ENCODE results near the gene UPK1B.
A peak's percentile ranks its signal among the peaks of the same experiment; 100 is the strongest.
"Not testable (repeated sequence)": the region's sequence is repeated elsewhere in the genome, so short reads cannot be mapped to it uniquely, and the experiment has no call there.

UPK1B gene

GRCh38 chr3:119227070-119227850 is 53.9 kb downstream of the UPK1B start:
- DNase-seq = no peak

DNA sequence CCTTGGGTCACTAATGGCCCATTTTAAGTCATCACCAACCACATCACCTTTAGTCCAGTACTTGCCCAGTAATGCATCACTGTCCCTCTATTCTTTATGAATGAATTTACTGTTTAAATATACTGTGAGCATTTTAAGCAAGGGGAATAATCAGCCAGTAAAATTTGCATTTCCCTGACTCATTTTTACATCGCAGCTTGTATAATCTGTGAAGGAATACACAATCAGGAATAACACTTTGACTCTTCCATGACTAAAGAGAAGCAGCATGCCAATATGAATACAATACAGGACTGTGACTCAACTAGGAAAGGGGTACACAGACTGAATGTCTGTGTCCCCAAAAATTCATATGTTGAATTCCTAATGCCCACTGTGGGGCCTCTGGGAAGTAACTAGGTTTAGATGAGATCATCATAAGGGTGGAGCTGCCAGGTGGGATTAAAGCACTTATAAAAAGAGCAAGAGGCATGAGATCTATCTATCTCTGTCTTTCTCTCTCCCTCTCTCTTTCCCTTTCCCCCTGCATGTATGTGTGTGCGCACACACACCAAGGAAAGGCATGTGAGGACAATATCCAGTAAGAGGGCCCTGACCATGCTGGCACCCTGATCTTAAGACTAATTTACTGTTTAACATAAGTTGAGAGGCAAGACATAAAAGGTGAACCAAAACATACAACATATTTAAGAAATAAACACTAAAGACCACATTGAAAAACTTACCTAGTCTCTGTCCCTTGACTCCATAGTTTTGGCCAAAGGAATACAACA is 55.2 kb downstream of the UPK1B start:
- no peak for DNase-seq

- DNase-seq = no peak
Measured at GRCh38 chr3:119229190-119229589, 55.8 kb downstream of the UPK1B start.

DNA sequence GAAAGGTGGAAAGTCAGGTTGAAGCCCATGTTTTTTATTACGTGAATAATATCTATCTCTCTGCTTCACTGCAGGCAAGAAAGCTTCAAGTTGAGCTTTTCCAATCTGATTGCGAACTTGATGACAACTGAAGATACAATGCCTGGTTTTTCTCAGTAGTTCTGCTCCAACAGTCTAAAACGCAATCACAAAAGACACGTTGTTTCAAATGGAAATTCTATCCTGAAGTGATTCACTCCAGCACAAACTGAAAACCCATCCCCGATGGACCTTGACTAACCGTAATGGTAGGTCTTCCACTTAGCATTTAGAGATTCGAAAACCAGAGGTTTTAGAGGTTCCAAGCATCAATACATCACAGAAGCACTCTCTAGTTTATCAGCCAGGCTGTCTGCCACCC is 56.7 kb downstream of the UPK1B start:
- no peak for DNase-seq

GRCh38 chr3:119230745-119231144 is 57.3 kb downstream of the UPK1B start:
- DNase-seq = no peak

- DNase-seq = no peak
Measured at GRCh38 chr3:119234610-119235009, 61.2 kb downstream of the UPK1B start.

DNA sequence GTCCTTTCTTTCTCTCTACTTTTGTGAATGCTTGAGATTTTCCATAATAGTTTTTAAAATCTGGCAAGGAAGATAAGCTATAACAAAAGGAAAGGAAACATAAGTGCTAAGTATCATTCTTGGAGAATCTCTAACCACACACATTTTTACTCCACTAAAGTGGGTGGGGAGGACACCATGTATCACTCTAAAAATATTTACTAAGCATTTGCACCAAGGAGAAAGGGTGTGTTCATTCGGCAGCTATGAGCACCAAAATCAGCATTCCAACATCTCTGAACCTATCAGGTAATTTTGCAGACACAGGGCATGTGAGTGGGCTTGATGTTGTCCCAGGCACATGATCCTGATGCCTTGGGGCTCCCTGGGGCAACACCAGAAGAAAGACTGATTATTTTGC is 61.8 kb downstream of the UPK1B start:
- DNase-seq = no peak

- DNase-seq = peak; percentile 22
Measured at GRCh38 chr3:119236756-119237155, 63.4 kb downstream of the UPK1B start.

GRCh38 chr3:119237299-119237698 is 63.9 kb downstream of the UPK1B start:
- DNase-seq = no peak

GRCh38 chr3:119238363-119238762 is 65.0 kb downstream of the UPK1B start:
- no peak for DNase-seq

- DNase-seq = no peak
Measured at GRCh38 chr3:119239206-119239820, 65.9 kb downstream of the UPK1B start.

DNA sequence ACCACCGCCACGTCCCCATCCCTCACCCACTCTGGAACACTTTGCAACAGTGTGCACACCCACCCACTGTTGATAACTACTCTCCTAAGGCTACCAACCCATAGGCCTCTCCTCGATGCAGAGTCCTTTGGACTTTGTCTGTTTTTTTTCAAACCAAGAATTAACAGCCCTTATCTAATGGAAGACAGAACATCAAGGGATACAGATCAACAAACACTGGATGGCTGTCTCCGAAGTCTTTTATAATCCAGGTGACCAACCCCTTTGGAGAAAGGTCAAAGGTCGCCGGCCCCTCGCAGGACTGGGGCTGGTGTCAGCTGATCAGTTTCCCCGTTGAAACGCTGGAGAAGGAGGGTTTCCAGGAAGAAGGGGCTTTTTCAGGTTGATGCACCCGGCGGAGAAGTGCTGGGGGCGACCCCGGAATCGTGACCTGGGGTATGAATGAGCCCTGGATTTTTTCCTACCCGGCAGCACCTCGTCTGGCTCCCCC is 66.7 kb downstream of the UPK1B start:
- no peak for DNase-seq

DNA sequence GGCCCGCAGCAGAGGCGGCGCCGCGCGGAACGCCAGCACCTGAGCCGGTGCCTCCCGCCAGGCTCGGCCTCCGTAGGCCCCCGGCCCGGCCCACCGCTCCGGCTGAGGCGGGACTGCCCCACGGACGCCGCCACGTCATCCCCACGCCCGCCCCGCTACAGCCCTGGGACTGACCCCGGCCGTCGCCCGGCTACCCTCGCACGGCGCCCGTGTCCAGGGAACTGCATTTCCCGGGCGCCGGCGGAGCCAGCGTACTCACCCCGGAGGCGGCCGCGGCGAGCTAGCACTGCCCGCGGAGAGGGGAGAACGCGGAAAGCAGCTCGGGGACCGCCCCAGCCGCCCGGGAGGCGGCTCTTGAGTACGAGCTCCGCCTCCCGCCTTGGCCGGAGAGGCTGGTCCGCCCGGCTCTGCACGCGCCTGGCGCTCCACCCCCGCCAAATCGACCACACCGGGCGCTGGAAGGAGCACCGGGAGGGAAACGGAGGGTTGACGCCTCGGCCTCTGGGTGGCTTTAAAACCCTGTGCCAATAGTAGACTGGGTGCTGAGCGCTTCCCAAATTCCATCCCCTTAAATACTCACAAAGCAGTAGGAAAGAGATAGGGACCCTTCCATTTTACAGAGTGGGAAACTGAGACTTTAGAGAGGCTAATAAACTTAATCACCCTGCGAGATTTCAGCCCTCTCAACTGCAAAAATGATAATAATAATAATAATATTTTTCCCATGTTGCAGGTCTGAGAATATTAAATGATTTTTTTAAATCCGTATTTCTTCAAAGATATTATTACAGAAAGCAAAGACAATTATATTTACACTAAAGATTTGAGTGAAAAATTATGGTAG is 67.4 kb downstream of the UPK1B start, which contains the start of gene B4GALT4:
B4GALT4 (minus strand) TSS at position 288 of the 844 bp plus-strand sequence. CDS start 10,779 bp downstream, outside the sequence.
- DNase-seq = peak; percentile 69

DNA sequence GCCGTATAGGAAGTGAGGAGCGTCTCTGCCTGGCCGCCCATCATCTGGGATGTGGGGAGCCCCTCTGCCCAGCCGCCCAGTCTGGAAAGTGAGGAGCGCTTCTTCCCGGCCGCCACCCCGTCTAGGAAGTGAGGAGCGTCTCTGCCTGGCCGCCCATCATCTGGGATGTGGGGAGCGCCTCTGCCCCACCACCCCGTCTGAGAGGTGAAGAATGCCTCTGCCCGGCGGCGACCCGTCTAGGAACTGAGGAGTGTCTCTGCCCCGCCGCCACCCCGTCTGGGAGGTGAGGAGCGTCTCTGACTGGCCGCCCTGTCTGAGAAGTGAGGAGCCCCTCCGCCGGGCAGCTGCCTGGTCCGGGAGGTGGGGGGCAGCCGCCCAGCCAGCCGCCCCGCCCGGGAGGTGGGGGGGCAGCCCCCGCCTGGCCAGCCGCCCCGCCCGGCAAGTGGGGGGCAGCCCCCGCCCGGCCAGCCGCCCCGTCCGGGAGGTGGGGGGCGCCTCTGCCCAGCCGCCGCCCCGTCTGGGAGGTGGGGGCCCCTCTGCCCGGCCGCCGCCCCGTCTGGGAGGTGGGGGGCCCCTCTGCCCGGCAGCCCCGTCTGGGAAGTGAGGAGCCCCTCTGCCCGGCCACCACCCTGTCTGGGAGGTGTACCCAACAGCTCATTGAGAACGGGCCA is 69.1 kb downstream of the UPK1B start:
- not testable (repeated sequence) for DNase-seq

GRCh38 chr3:119243058-119243529 is 69.7 kb downstream of the UPK1B start:
- not testable (repeated sequence) for DNase-seq

GRCh38 chr3:119243712-119244111 is 70.3 kb downstream of the UPK1B start:
- DNase-seq = no peak

GRCh38 chr3:119245778-119246177 is 72.4 kb downstream of the UPK1B start:
- DNase-seq = no peak

All from activated naive CD4-positive, alpha-beta T cell treated with anti-CD3 and anti-CD28 coated beads, Interleukin-2, amount 50 U/mL, for 16 hours (primary cell).